ENCODE measurements around the gene TMEM186.

TMEM186 gene

GRCh38 chr16:8828541-8829165 lies 31.2 kb upstream of the TMEM186 start:
- Histone ChIP-seq H3K27me3 (ENCODE audit: control insufficient read depth, insufficient read depth, low read length) (no peaks in the 10 kb centered on the region), H3K9me3 (ENCODE audit: control insufficient read depth, low read depth, low read length) (no peaks in the 10 kb centered on the region), H3K36me3 (ENCODE audit: control insufficient read depth, low read depth, low read length) (peaks cover 26% of the 10 kb centered on the region), H3K9ac (ENCODE audit: low read length) (no peak overlapping the region), H3K4me3 (ENCODE audit: low read length) (no peak overlapping the region), H3K27ac (ENCODE audit: low read length) (no peak overlapping the region), H3K4me1 (ENCODE audit: control insufficient read depth, low read depth, low read length) (peaks cover 28% of the 10 kb centered on the region)

GRCh38 chr16:8826278-8826879 lies 28.9 kb upstream of the TMEM186 start:
- H3K36me3 ChIP-seq (ENCODE audit: control insufficient read depth, low read depth, low read length), result peaks cover 27% of the 10 kb centered on the region
- H3K9me3 ChIP-seq (ENCODE audit: control insufficient read depth, low read depth, low read length), result no peaks in the 10 kb centered on the region
- no peak overlapping the region for H3K4me3 ChIP-seq (ENCODE audit: low read length)
- no peaks in the 10 kb centered on the region for H3K27me3 ChIP-seq (ENCODE audit: control insufficient read depth, insufficient read depth, low read length)
- H3K9ac ChIP-seq (ENCODE audit: low read length), result no peak overlapping the region
- peaks cover 23% of the 10 kb centered on the region for H3K4me1 ChIP-seq (ENCODE audit: control insufficient read depth, low read depth, low read length)
- no peak overlapping the region for H3K27ac ChIP-seq (ENCODE audit: low read length)

DNA sequence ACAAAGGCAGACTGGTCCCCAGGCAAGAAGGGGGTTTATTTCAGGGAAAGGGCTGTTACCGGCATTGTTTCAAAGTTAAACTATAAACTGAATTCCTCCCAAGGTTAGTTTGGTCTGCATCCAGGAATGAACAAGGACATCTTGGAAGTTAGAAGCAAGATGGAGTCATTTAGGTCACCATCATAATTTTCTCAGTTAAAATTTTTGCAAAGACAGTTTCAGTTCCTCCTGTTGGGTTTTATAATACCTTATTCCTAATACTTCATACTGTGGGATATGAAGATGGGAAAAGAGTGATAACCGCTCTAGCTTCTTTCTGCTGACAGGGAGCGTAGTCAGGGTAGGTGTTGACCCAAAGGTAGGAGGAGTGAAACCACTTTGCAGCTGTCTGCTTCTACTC lies 25.0 kb upstream of the TMEM186 start:
- Histone ChIP-seq H3K27me3 (ENCODE audit: control insufficient read depth, insufficient read depth, low read length) (no peaks in the 10 kb centered on the region), H3K9me3 (ENCODE audit: control insufficient read depth, low read depth, low read length) (no peaks in the 10 kb centered on the region), H3K27ac (ENCODE audit: low read length) (no peak overlapping the region), H3K36me3 (ENCODE audit: control insufficient read depth, low read depth, low read length) (peaks cover 34% of the 10 kb centered on the region), H3K4me3 (ENCODE audit: low read length) (no peak overlapping the region), H3K4me1 (ENCODE audit: control insufficient read depth, low read depth, low read length) (peaks cover 9% of the 10 kb centered on the region), H3K9ac (ENCODE audit: low read length) (no peak overlapping the region)

GRCh38 chr16:8819411-8820034 lies 22.1 kb upstream of the TMEM186 start:
- Histone ChIP-seq H3K9me3 (ENCODE audit: control insufficient read depth, low read depth, low read length) (no peaks in the 10 kb centered on the region), H3K4me3 (ENCODE audit: low read length) (no peak overlapping the region), H3K27me3 (ENCODE audit: control insufficient read depth, insufficient read depth, low read length) (no peaks in the 10 kb centered on the region), H3K9ac (ENCODE audit: low read length) (no peak overlapping the region), H3K36me3 (ENCODE audit: control insufficient read depth, low read depth, low read length) (peaks cover 50% of the 10 kb centered on the region), H3K27ac (ENCODE audit: low read length) (no peak overlapping the region), H3K4me1 (ENCODE audit: control insufficient read depth, low read depth, low read length) (peaks cover 9% of the 10 kb centered on the region)

DNA sequence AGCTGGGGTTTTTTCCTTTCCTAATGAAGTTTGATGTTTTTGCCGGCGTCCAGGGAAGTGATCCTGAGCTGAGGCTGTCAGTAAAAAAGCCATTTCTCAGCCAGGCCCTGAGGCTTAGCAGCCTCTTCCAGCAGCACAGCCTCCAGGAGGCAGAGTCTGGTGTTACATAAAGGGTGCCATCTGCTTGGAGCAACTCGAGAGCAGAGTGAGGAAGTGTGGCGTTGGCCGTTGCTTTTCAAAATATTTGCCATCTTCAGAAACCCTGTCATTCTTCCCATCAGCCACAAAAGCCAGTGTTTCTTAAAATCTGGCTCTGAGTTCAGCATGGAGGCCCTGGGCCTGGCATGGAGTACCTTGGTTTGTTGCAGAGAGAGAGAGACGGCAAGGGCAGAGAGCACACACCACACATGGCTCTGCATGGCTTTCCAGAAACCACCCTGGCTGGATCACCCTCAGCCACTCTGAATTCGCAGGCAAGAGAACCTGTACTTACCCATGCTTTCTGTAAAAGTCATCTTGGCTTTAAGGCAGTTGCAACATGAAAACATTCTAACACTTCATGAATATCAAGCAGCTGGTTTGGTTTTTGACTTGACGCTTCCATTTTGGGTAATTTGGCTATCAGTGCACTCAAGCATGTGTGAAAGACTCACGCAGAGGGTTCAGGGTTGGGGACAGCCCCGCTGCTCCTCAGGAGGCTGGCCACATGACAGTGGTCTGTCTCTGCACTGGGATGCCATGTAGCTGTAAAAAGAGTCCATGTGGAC lies 21.2 kb upstream of the TMEM186 start:
- Histone ChIP-seq H3K4me3 (ENCODE audit: low read length) (no peak overlapping the region), H3K9me3 (ENCODE audit: control insufficient read depth, low read depth, low read length) (no peaks in the 10 kb centered on the region), H3K4me1 (ENCODE audit: control insufficient read depth, low read depth, low read length) (peaks cover 9% of the 10 kb centered on the region), H3K27ac (ENCODE audit: low read length) (no peak overlapping the region), H3K36me3 (ENCODE audit: control insufficient read depth, low read depth, low read length) (peaks cover 50% of the 10 kb centered on the region), H3K27me3 (ENCODE audit: control insufficient read depth, insufficient read depth, low read length) (no peaks in the 10 kb centered on the region), H3K9ac (ENCODE audit: low read length) (no peak overlapping the region)

- H3K27me3 ChIP-seq (ENCODE audit: control insufficient read depth, insufficient read depth, low read length), result no peaks in the 10 kb centered on the region
- H3K4me1 ChIP-seq (ENCODE audit: control insufficient read depth, low read depth, low read length), result peaks cover 1% of the 10 kb centered on the region
- H3K4me3 ChIP-seq (ENCODE audit: low read length), result no peak overlapping the region
- no peaks in the 10 kb centered on the region for H3K9me3 ChIP-seq (ENCODE audit: control insufficient read depth, low read depth, low read length)
- peaks cover 64% of the 10 kb centered on the region for H3K36me3 ChIP-seq (ENCODE audit: control insufficient read depth, low read depth, low read length)
- H3K9ac ChIP-seq (ENCODE audit: low read length), result no peak overlapping the region
- H3K27ac ChIP-seq (ENCODE audit: low read length), result no peak overlapping the region
Measured at GRCh38 chr16:8816967-8817655, 19.7 kb upstream of the TMEM186 start.

GRCh38 chr16:8814095-8814806 lies 16.8 kb upstream of the TMEM186 start:
- H3K9me3 ChIP-seq (ENCODE audit: control insufficient read depth, low read depth, low read length), result no peaks in the 10 kb centered on the region
- no peak overlapping the region for H3K27ac ChIP-seq (ENCODE audit: low read length)
- H3K36me3 ChIP-seq (ENCODE audit: control insufficient read depth, low read depth, low read length), result peaks cover 85% of the 10 kb centered on the region
- no peaks in the 10 kb centered on the region for H3K27me3 ChIP-seq (ENCODE audit: control insufficient read depth, insufficient read depth, low read length)
- H3K4me1 ChIP-seq (ENCODE audit: control insufficient read depth, low read depth, low read length), result no peaks in the 10 kb centered on the region
- no peak overlapping the region for H3K4me3 ChIP-seq (ENCODE audit: low read length)
- H3K9ac ChIP-seq (ENCODE audit: low read length), result no peak overlapping the region

- peaks cover 91% of the 10 kb centered on the region for H3K36me3 ChIP-seq (ENCODE audit: control insufficient read depth, low read depth, low read length)
- H3K27ac ChIP-seq (ENCODE audit: low read length), result no peak overlapping the region
- no peak overlapping the region for H3K4me3 ChIP-seq (ENCODE audit: low read length)
- H3K27me3 ChIP-seq (ENCODE audit: control insufficient read depth, insufficient read depth, low read length), result no peaks in the 10 kb centered on the region
- no peaks in the 10 kb centered on the region for H3K4me1 ChIP-seq (ENCODE audit: control insufficient read depth, low read depth, low read length)
- no peaks in the 10 kb centered on the region for H3K9me3 ChIP-seq (ENCODE audit: control insufficient read depth, low read depth, low read length)
- H3K9ac ChIP-seq (ENCODE audit: low read length), result no peak overlapping the region
Measured at GRCh38 chr16:8812162-8812843, 14.9 kb upstream of the TMEM186 start.

GRCh38 chr16:8808613-8809353 lies 11.3 kb upstream of the TMEM186 start:
- Histone ChIP-seq H3K4me3 (ENCODE audit: low read length) (no peak overlapping the region), H3K9me3 (ENCODE audit: control insufficient read depth, low read depth, low read length) (no peaks in the 10 kb centered on the region), H3K4me1 (ENCODE audit: control insufficient read depth, low read depth, low read length) (no peaks in the 10 kb centered on the region), H3K27ac (ENCODE audit: low read length) (no peak overlapping the region), H3K27me3 (ENCODE audit: control insufficient read depth, insufficient read depth, low read length) (no peaks in the 10 kb centered on the region), H3K9ac (ENCODE audit: low read length) (no peak overlapping the region), H3K36me3 (ENCODE audit: control insufficient read depth, low read depth, low read length) (peaks cover 92% of the 10 kb centered on the region)

DNA sequence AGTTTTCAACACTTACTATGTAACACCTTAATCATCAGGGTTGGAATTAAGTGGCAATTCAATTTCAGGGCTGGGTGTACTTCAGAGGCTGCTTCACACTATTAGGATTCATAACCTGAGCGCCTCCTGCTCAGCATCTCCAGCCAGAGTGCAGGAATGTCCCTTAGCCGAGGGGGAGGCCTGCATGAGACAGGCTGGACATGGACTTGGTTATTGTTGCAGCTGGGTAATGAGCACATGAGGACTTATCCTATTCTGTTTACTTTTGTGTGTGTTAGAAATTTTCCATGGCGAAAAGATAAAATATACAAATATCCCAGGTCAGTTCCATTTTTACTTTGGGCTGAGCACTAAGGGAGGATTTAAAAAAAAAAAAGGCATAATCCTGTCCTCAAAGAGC lies 10.6 kb upstream of the TMEM186 start:
- Histone ChIP-seq H3K36me3 (ENCODE audit: control insufficient read depth, low read depth, low read length) (peaks cover 89% of the 10 kb centered on the region), H3K9ac (ENCODE audit: low read length) (no peak overlapping the region), H3K27ac (ENCODE audit: low read length) (no peak overlapping the region)

More for the DNA sequence above, 10.6 kb upstream of the TMEM186 start:
- no peaks in the 10 kb centered on the region for H3K27me3 ChIP-seq (ENCODE audit: control insufficient read depth, insufficient read depth, low read length)
- no peaks in the 10 kb centered on the region for H3K9me3 ChIP-seq (ENCODE audit: control insufficient read depth, low read depth, low read length)
- no peak overlapping the region for H3K4me3 ChIP-seq (ENCODE audit: low read length)
- no peaks in the 10 kb centered on the region for H3K4me1 ChIP-seq (ENCODE audit: control insufficient read depth, low read depth, low read length)

Data from iPS-18a (cell line).